ENCODE results near the gene ATIC.

The ATIC gene

GRCh38 chr2:215361876-215362561, 50.2 kb downstream of the ATIC start:
- DNase-seq: no peak

DNA sequence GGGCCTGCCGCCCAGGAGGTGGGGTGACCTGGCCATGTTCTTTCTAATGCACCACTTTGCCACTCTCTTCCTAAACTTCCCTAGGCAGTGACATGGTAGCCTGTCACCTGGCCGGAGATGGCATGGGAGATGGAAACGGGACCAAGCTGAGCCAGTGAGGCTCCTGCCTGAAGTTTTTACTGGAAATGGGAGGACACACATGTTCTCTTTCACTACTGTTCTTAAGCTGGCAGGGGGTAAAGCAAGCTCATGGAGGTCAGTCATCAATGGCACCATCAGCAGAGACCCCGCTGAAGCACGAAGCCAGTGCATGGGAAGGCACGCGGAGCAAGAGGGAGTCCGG, 50.7 kb downstream of the ATIC start:
- DNase-seq: no peak

- no peak for DNase-seq
These were observed 51.2 kb downstream of the ATIC start for GRCh38 chr2:215363039-215363438.

DNA sequence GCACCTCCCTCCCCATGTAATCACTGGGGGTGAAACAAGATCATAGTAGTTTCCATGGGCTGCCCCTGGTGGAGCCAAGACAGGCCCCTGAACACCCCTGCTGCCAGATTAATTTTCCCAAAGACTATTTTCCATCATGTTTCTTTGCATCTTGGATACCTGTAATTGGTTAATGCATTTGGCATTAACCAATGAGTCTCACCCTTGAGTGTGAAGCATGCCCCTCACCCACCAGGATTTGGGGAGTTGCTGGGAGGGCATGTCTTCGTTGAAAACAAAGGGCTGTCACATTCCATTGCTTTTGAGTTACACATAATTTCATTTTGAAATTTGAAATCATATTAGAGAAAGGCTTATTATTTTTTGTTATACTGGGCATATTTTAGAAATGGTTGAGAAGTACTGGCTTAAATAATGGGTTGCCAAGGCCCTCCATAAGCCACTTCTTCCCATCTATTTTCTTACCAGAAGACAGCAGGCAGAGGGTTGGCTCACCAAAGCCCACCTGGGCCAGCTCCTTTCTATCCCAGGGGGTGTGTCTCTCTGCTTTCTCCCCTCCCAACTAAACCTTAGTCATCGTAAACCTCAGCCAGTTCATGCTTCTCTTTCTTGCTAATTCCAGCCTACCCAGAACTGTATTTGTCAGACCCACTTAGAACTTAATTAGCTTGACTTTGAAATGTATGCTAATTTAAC, 51.8 kb downstream of the ATIC start:
- DNase-seq: no peak

- no peak for DNase-seq
These were observed 52.6 kb downstream of the ATIC start for GRCh38 chr2:215364157-215365155.

- DNase-seq: no peak
These were observed 53.4 kb downstream of the ATIC start for GRCh38 chr2:215365184-215365658.

GRCh38 chr2:215366440-215367032, 54.7 kb downstream of the ATIC start:
- DNase-seq: no peak

DNA sequence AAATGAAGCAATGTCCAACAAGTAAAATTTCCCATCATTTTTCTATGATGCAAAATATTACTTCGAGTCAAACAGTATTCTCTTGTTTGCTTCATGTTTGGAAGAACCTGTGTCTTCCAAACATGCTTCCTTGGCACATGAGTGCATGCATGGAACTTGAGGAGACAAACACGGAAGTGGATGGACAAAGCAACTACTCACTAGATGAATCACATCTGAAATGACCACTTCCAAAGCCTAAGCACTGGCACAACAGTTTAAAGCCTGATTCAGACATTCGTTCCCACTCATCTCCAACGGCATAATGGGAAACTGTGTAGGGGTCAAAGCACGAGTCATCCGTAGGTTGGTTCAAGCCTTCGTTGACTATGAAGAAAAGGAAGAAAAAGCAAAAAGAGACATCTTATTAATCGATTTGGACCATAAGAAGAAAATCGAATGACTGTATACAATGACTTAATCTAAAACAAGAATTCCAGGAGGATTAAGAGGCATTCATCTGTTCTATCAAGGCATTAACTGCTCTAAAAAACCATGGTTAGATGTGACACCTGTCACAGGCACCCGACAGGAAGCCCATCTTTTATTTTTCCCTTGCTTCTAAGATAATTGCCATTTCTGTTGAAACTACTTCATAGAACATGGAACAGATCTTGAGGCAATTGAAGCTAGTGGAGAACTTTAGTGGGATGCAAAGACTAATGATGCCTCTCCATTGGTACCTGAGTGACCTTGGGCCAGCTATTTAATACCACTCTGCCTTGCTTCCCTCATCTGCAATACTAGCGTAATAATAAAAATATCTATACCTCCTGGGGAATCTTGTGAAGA, 56.0 kb downstream of the ATIC start:
- DNase-seq: no peak

DNA sequence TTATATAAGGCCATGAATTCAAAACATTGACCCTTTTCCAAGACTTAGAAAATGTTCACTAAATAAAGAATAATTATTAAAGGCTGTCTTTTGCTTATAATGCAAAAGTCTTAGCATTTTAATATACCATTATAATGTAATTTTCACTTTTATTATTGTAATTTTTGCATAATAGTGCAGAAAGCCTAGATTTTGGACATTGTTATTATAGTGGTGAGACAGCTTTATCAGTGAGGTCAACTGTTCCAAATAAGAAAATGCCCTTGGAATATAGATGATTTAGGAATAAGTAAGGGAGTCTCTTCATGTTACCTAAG, 56.6 kb downstream of the ATIC start:
- no peak for DNase-seq

DNA sequence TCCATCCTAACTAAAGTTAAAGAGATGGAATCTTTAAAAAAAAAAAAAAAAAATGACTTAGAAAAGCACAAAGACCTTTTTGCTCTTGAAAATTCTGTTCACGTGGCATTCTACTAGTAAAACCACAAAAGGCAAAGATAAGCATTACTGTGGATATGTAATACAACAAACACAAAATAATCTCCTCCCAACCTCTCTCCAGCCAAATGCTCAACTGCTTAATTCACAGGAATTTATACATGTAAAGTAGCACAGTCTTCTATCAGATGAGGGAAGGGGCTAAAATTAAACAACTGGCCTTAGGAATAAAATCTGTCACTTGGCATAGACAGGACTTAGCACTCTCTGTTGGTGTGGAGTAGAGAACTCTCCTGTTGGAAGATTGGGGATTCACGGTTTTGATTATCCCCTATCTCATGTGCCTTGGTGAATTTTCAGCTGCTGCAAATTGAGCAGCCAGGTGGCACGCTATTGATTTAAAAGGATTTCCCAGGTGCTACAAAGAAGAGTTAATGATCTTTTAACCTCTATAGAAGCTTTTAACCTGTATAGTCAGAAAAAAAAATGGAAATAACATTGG, 57.4 kb downstream of the ATIC start:
- no peak for DNase-seq

DNA sequence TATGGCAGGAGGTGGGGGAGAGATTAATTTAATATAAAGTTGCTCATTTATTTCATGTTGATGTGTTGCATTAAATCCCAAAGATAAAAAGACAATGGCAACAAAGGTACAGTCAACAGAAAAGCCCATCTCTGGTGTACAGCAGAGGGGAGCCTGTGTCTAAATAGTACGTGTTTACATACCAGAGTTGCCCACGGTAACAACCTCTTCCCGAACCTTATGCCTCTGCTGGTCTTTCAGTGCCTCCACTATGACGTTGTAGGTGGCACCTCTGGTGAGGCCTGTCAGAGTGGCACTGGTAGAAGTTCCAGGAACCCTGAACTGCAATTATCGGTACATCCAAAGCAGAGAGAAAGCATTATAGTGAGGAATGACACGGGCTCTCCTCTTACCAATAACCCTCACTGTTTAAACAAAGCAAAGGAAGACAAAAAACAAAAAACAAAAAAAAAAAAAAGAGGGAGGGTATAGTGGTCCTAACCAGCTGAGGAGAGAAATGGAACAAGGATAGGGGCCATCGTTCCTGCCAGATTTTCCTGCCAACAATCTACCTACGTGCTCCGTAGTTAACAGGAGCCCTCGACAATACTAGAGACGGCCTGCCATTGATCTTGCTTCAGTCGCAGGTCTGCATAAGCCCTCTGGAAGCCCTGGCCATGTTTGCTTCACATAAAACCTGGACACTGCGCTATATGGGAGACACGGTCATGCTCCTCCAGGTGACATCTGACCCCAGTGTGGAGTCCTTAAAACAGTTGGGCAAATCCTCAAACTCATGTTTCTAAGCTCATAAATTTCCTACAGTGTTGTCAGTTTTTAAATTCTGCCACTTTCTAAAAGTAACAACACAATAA, 58.5 kb downstream of the ATIC start:
- DNase-seq: no peak

DNA sequence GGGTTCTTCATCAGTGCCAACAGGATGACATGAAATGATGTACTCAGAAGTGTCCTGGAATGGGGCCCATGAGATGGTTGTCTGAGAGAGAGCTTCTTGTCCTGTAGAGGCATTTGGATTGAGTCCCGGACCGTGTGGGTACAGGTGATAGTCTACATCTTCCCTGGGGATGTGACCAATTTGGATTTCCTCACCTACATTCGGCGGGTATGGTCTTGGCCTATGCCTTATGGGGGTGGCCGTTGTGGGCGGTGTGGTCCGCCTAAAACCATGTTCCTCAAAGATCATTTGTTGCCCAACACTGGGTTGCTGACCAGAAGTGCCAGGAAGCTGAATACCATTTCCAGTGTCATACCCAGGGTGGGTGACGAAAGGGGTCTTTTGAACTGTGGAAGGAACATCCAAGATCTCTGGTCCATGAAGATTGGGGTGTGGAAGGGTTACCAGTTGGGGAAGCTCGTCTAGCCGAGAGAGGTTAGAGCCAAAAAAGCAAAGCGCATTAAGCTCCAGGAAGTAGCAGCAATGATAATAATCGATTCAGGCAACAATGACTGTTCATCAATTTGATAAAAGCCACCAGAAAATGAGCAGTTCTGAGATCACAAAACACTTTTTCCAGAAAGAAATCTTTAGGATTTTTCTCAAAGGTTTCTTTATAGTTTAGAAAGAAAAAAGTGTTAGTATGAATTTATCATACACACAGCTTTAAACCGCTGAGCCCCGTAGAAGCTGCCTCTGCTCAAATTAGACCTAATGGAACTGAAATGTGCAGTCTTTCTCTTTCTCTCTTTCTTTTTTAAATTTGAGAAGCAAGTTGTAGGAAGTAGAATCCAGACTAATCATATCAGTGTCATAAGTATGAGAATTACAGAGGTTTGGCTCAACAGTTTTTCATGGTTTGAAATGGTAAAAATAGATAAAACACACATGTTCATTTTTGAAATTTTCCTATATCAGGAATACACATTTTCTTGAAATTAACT, 60.3 kb downstream of the ATIC start:
- no peak for DNase-seq

DNA sequence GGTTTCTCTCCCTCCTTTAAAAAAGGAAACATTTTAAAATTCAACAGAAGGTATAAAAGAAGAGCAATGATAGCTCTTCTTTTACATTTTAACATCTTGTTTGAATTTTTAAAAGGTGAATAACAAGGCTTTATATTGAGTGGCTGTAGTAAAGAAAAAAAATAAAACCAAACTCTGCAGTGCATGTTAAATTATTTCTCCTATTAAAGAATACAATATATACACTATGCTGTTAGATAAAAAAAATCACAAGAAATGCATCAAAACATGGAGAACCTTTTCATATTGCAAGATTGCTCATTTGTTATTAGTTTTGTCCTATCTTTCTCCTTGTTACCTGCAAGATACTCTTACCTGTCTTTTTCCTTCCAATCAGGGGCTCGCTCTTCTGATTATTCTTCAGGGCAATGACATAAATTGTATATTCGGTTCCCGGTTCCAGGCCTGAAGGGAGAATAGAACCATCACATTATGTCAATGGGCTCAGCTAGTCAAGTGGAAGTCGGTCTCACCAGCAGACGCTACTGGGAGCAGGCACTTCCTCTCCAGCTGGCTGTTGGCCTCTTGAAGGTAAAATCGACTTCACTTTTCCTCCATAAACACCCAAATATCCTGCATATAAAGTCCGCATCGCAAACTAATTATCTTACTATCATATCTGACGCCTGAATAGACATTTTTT, 61.2 kb downstream of the ATIC start:
- no peak for DNase-seq

DNA sequence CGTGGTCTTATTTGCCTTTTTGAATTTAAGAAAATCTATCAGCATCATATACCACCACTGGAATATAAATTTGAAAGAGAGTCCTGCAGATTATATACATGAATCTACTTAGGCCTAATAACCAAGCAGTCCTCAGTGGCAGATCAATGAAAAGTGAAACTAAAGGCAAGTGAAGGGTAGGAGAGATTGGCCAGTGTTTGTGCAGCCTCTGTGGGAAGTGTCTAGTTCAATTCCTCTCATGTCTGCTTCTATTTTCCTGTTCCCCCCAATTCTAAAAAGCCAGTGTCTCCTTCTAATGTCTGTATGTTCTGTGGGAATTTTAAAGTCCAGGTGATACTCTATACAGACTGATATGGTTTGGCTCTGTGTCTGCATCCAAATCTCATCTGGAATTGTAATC, 62.1 kb downstream of the ATIC start:
- no peak for DNase-seq

- DNase-seq: no peak
These were observed 63.0 kb downstream of the ATIC start for GRCh38 chr2:215374642-215375466.

GRCh38 chr2:215375467-215375830, 63.6 kb downstream of the ATIC start:
- DNase-seq: no peak

DNA sequence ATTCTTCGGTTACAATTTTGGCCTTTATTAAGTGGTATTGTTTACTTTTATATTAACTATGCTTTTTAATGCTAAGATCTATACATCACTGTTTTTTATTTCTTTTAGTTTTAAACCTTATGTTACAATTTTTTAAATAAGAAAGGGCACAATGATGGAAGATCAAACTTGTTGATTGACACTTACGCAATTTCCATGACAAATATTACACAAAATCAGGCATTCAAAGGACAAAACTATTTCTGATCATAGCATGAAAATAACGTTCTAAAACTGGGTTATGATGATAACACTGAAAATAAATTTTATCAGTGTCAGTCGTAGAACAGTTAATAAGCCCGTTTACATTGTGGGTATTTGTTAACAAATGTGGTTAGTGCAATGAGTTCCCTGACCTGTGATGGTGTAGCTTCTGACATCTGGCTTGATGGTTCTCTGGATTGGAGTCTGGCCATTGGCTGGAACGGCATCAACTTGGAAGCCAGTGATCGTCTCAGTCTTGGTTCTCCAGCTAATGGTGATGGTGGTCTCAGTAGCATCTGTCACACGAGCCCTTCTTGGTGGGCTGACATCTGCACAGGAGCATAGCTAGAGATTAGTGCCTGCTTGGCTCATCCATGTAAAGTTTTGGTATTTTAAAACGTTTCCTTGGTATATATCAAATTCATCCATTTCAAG, 64.4 kb downstream of the ATIC start:
- DNase-seq: no peak

- no peak for DNase-seq
These were observed 65.4 kb downstream of the ATIC start for GRCh38 chr2:215377283-215377682.
